Activated CD8-positive, alpha-beta memory T cell treated with anti-CD3 and anti-CD28 coated beads, Interleukin-2, amount 10 ng/mL, durations not matched to agents 7 days and 5 days (primary cell): ENCODE data around the gene NGLY1. TPM values are rescaled to one million over a fixed set of nuclear protein-coding genes. Genes with fewer than 3 reads are reported as not detected.

Experiments
- ATAC-seq: fragments of 150-1000 bp; cut with Tn5 transposase; one replicate; pipeline ENCODE4 v1.10.0; 2021; ENCODE audit warnings: moderate library complexity
- CTCF ChIA-PET: fragments of 350-600 bp; sonication (Branson Sonifier 250); formaldehyde crosslinking; loops from one replicate; lab custom pipeline; 2021; ENCODE audit warnings: antibody characterized with exemption; lab: Charles Lee
- DNase-seq: peaks from one replicate; pipeline ENCODE4 v3.0.0-alpha.2; 2020
- H3K27ac Mint-ChIP-seq: one replicate; pipeline ENCODE4 v1.8.0; 2021; ENCODE audit warnings: mild to moderate bottlenecking, mixed read lengths
- H3K27me3 Mint-ChIP-seq: one replicate; pipeline ENCODE4 v1.8.0; 2021; ENCODE audit warnings: mixed read lengths
- H3K36me3 Mint-ChIP-seq: one replicate; pipeline ENCODE4 v1.8.0; 2021; ENCODE audit warnings: mild to moderate bottlenecking, mixed read lengths
- H3K4me1 Mint-ChIP-seq: one replicate; pipeline ENCODE4 v1.8.0; 2021; ENCODE audit warnings: mixed read lengths
- H3K4me3 Mint-ChIP-seq: one replicate; pipeline ENCODE4 v1.8.0; 2021; ENCODE audit warnings: mild to moderate bottlenecking, moderate library complexity, mixed read lengths
- H3K9me3 Mint-ChIP-seq: one replicate; pipeline ENCODE4 v1.8.0; 2022; ENCODE audit warnings: low read depth, mixed read lengths
- total RNA-seq, 2 experiments: library from RNA; stranded (reverse); gene quantifications; one replicate each; pipeline ENCODE4 v1.2.3, GENCODE V29; 2021

Gene NGLY1
- total RNA-seq, 2 experiments from 2014 or later: 41.2 to 70.0 TPM

GRCh38 chr3:25781145-25781757 is 2.0 kb downstream of the NGLY1 start:
- no peak for DNase-seq
- Mint-ChIP-seq H3K9me3 (no peaks in the 10 kb centered on the region), H3K4me3 (peak overlapping the region; percentile 94), H3K27ac (no peak overlapping the region), H3K36me3 (peaks cover 36% of the 10 kb centered on the region), H3K27me3 (no peaks in the 10 kb centered on the region), H3K4me1 (peaks cover 49% of the 10 kb centered on the region)
- CTCF ChIA-PET: interaction anchor here (2.0 kb wide), 1 partner anchor 133 kb away, joined by 5 read pairs; no protein-coding TSS in a partner anchor
- no peak for ATAC-seq

- Mint-ChIP-seq H3K36me3 (peaks cover 42% of the 10 kb centered on the region), H3K27ac (no peak overlapping the region), H3K4me1 (peaks cover 51% of the 10 kb centered on the region), H3K4me3 (no peak overlapping the region), H3K27me3 (no peaks in the 10 kb centered on the region), H3K9me3 (no peaks in the 10 kb centered on the region)
- CTCF ChIA-PET: interaction anchor here (2.0 kb wide), 1 partner anchor 132 kb away, joined by 5 read pairs; no protein-coding TSS in a partner anchor
- no peak for ATAC-seq
- no peak for DNase-seq
Observed at GRCh38 chr3:25780618-25781017, 2.6 kb downstream of the NGLY1 start.

GRCh38 chr3:25775936-25776335 is 7.3 kb downstream of the NGLY1 start:
- ATAC-seq: no peak

DNA sequence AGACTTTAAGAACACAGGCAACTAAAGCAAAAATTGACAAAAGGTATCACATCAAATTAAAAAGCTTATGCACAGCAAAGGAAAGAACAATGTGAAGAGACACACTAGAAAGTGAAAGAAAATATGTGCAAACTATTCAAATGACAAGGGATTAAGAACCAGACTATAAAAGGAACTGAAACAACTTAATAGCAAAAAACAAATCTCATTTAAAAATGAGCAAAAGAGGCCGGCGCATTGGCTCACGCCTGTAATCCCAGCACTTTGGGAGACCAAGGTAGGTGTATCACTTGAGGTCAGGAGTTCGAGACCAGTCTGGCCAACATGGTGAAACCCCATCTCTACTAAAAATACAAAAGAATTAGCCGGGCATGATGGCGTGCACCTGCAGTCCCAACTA is 14.4 kb downstream of the NGLY1 start:
- peaks cover 13% of the 10 kb centered on the region for H3K9me3 Mint-ChIP-seq

More at GRCh38 chr3:25775936-25776335, 7.3 kb downstream of the NGLY1 start:
- CTCF ChIA-PET: no interaction called here
- no peak for DNase-seq
- Mint-ChIP-seq H3K36me3 (peaks cover 80% of the 10 kb centered on the region), H3K9me3 (peaks cover 13% of the 10 kb centered on the region), H3K27ac (no peak overlapping the region), H3K4me1 (peaks cover 25% of the 10 kb centered on the region), H3K27me3 (no peaks in the 10 kb centered on the region), H3K4me3 (no peak overlapping the region)

GRCh38 chr3:25751725-25752124 is 31.5 kb downstream of the NGLY1 start:
- H3K4me1 Mint-ChIP-seq: peaks cover 1% of the 10 kb centered on the region
- H3K36me3 Mint-ChIP-seq: peaks cover 55% of the 10 kb centered on the region
- no peaks in the 10 kb centered on the region for H3K27me3 Mint-ChIP-seq
- ATAC-seq (no peak), DNase-seq (no peak)
- CTCF ChIA-PET: no interaction called here
- H3K9me3 Mint-ChIP-seq: no peaks in the 10 kb centered on the region
- H3K27ac Mint-ChIP-seq: no peak overlapping the region
- H3K4me3 Mint-ChIP-seq: no peak overlapping the region

More for the DNA sequence above, 14.4 kb downstream of the NGLY1 start:
- DNase-seq (no peak), ATAC-seq (no peak)
- no peaks in the 10 kb centered on the region for H3K27me3 Mint-ChIP-seq
- peaks cover 68% of the 10 kb centered on the region for H3K36me3 Mint-ChIP-seq
- CTCF ChIA-PET: no interaction called here
- H3K4me1 Mint-ChIP-seq: peaks cover 4% of the 10 kb centered on the region
- no peak overlapping the region for H3K4me3 Mint-ChIP-seq
- no peak overlapping the region for H3K27ac Mint-ChIP-seq

GRCh38 chr3:25751048-25751447 is 32.2 kb downstream of the NGLY1 start:
- no peak overlapping the region for H3K4me3 Mint-ChIP-seq
- ATAC-seq: no peak
- no peak for DNase-seq
- H3K27me3 Mint-ChIP-seq: no peaks in the 10 kb centered on the region
- H3K9me3 Mint-ChIP-seq: no peaks in the 10 kb centered on the region
- H3K36me3 Mint-ChIP-seq: peaks cover 53% of the 10 kb centered on the region
- no peak overlapping the region for H3K27ac Mint-ChIP-seq
- H3K4me1 Mint-ChIP-seq: no peaks in the 10 kb centered on the region
- CTCF ChIA-PET: interaction anchor here (1.2 kb wide), 1 partner anchor 103 kb away, joined by 4 read pairs; no protein-coding TSS in a partner anchor

DNA sequence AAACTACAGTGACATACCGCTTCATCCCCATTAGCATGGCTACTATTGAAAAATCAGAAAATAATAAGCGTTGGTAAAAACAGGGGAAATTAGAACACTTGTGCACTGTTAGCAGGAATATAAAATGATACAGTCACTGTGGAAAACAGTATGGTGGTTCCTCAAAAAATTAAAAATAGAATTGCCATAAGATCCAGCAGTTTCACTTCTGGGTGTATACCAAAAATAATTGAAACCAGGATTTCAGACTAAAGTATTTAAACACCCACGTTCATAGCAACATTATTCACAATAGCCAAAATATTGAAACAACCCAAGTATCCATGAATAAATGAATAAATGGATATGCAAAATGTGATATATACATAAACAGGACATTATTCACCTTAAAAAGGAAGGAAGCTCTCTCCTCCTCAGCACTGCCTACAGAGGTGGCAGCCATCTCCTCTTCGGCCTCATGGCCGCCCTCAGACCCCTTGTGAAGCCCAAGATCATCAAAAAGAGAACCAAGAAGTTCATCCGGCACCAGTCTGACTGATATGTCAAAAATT is 34.1 kb downstream of the NGLY1 start:
- DNase-seq (no peak), ATAC-seq (no peak)
- CTCF ChIA-PET: interaction anchor here (1.1 kb wide), 1 partner anchor 101 kb away, joined by 3 read pairs; no protein-coding TSS in a partner anchor
- Mint-ChIP-seq H3K36me3 (peaks cover 64% of the 10 kb centered on the region), H3K4me1 (no peaks in the 10 kb centered on the region), H3K27me3 (no peaks in the 10 kb centered on the region), H3K4me3 (no peak overlapping the region), H3K9me3 (no peaks in the 10 kb centered on the region), H3K27ac (no peak overlapping the region)

- no peak for ATAC-seq
- DNase-seq: no peak
- Mint-ChIP-seq H3K27me3 (no peaks in the 10 kb centered on the region), H3K4me3 (no peak overlapping the region), H3K27ac (no peak overlapping the region), H3K9me3 (no peaks in the 10 kb centered on the region), H3K4me1 (no peaks in the 10 kb centered on the region), H3K36me3 (peaks cover 69% of the 10 kb centered on the region)
- CTCF ChIA-PET: interaction anchor here (0.6 to 1.1 kb wide), 2 partner anchors 27 to 100 kb away, joined by 3 read pairs; no protein-coding TSS in a partner anchor
Observed at GRCh38 chr3:25748189-25748588, 35.1 kb downstream of the NGLY1 start.

DNA sequence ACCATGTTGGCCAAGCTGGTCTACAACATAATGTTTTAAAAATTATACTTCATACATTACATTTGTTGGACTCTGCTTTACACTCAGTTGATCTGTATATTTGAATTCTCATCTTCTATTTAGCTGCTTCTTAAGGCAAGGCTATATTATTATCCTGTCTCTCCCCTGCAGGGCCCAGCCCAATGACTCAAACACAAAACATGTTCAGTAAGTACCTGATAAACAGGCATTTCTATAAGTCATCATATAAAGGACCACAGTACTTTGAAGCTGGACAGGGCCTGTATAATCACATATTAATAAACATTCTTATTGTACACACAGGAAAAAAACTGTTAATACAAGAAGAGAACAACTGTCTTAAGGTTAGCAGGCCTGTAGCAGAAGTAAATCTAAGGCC is 36.2 kb downstream of the NGLY1 start:
- H3K9me3 Mint-ChIP-seq: no peaks in the 10 kb centered on the region
- no peak overlapping the region for H3K27ac Mint-ChIP-seq
- CTCF ChIA-PET: no interaction called here
- no peaks in the 10 kb centered on the region for H3K4me1 Mint-ChIP-seq
- ATAC-seq: no peak
- H3K4me3 Mint-ChIP-seq: no peak overlapping the region
- no peak for DNase-seq
- peaks cover 70% of the 10 kb centered on the region for H3K36me3 Mint-ChIP-seq
- no peaks in the 10 kb centered on the region for H3K27me3 Mint-ChIP-seq

DNA sequence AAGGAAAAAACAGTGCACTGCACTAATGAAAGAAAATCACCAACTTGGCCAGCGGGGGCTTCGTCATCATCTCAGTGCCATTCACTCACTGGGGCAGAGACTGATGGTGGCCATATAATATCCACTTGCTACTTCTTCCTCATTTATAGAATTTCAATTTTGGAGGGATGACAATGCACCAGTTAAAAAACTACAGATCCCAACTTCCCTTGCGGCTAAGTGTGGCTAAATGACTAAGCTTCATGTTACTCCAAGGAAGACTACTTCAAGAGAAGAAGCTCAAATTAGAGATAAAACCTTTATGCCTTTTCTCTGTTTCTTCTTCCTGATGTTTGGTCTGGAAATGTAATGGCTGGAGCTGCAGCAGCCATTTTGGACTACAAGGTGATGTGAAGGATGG is 38.8 kb downstream of the NGLY1 start:
- ATAC-seq: no peak
- peaks cover 55% of the 10 kb centered on the region for H3K36me3 Mint-ChIP-seq
- CTCF ChIA-PET: no interaction called here

DNA sequence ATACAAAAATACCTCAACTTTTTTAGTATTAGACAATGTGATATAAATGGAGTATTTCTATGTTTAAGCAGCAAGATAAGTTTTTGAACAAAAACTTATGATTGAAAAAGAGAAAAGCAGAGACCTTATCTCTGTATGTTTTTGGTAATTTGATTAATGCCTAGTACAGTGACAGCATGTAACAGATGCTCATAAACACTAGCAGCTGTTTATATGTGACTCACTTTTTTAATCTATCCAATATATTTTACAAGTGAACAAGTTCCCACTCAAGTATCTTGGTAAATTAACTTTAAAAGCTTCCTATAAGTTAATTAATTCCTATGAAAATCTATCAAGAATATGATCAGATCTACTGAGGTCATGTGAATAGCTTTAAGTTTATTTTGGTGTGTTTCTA is 55.1 kb downstream of the NGLY1 start:
- Mint-ChIP-seq H3K4me3 (no peak overlapping the region), H3K27me3 (no peaks in the 10 kb centered on the region), H3K36me3 (peaks cover 35% of the 10 kb centered on the region), H3K9me3 (no peaks in the 10 kb centered on the region), H3K4me1 (no peaks in the 10 kb centered on the region), H3K27ac (no peak overlapping the region)
- CTCF ChIA-PET: interaction anchor here (1.2 to 1.6 kb wide), 2 partner anchors 10 to 80 kb away, joined by 3 to 4 read pairs; no protein-coding TSS in a partner anchor
- no peak for ATAC-seq
- no peak for DNase-seq

More for the DNA sequence above, 38.8 kb downstream of the NGLY1 start:
- Mint-ChIP-seq H3K9me3 (no peaks in the 10 kb centered on the region), H3K4me1 (no peaks in the 10 kb centered on the region), H3K27me3 (no peaks in the 10 kb centered on the region), H3K27ac (no peak overlapping the region), H3K4me3 (no peak overlapping the region)
- no peak for DNase-seq

DNA sequence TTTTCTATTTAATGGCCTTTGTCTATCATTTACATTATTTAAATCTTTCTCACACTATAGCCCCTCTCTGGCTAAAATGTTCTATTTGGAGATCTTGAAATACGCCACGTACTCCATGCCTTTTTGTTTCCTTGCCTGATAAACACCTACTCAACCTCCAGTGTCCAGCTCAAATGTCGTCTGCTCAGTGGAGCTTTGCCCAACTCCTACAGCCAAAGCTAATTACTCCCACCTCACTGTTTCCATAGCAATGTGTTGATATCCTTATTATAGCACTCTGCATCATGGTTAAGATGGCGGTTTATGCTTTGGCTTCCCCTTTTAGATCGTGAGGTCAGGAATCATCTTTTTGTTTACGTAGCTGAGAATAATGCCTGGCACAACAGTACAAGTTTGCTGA is 55.9 kb downstream of the NGLY1 start:
- CTCF ChIA-PET: interaction anchor here (1.2 to 1.6 kb wide), 2 partner anchors 11 to 79 kb away, joined by 3 to 4 read pairs; no protein-coding TSS in a partner anchor
- Mint-ChIP-seq H3K4me1 (no peaks in the 10 kb centered on the region), H3K27me3 (no peaks in the 10 kb centered on the region), H3K36me3 (peaks cover 30% of the 10 kb centered on the region), H3K9me3 (no peaks in the 10 kb centered on the region), H3K27ac (no peak overlapping the region), H3K4me3 (no peak overlapping the region)
- ATAC-seq (no peak), DNase-seq (no peak)

GRCh38 chr3:25725810-25726209 is 57.4 kb downstream of the NGLY1 start:
- Mint-ChIP-seq H3K4me3 (no peak overlapping the region), H3K36me3 (peaks cover 29% of the 10 kb centered on the region), H3K27me3 (no peaks in the 10 kb centered on the region), H3K4me1 (no peaks in the 10 kb centered on the region), H3K27ac (no peak overlapping the region), H3K9me3 (no peaks in the 10 kb centered on the region)
- CTCF ChIA-PET: no interaction called here
- DNase-seq (no peak), ATAC-seq (no peak)
